Fibroblast of skin of scalp (primary cell): ENCODE data around the gene PHACTR4.
"Not testable (repeated sequence)": the region's sequence is repeated elsewhere in the genome, so short reads cannot be mapped to it uniquely, and the experiment has no call there.

Source experiments
- DNase-seq: peaks from one replicate; pipeline ENCODE4 v3.0.0-alpha.2; 2013

The PHACTR4 gene

DNA sequence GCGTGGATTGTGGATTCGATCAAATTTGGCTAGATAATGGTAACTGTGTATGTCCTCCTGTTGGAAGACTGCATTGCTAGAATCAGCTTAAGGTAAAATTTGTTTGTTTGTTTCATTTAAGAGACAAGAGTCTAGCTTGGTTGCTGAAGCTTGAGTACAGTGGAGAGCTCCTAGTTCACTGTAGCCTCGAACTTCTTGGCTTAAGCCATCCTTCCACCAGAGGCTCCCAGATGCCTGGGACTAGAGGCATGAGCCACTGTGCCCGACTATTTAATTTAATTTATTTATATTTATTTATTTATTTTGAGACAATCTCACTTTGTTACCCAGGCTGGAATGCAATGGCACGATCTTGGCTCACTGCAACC is 1.5 kb downstream of the PHACTR4 start:
- no peak for DNase-seq

DNA sequence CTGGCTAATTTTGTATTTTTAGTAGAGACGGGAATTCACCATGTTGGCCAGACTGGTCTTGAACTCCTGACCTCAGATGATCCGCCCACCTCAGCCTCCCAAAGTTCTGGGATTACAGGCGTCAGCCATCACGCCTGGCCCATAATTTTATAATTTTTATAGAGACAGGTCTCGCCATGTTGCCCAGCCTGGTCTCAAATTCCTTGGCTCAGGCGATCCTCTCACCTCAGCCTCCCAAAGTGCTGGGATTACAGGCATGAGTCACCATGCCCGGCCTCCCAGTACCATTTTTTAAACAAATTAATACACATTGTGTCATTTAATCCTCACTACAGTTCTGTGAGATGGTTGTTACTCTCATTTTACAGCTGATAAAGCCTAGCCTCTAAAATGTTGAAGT is 3.9 kb downstream of the PHACTR4 start:
- not testable (repeated sequence) for DNase-seq

DNA sequence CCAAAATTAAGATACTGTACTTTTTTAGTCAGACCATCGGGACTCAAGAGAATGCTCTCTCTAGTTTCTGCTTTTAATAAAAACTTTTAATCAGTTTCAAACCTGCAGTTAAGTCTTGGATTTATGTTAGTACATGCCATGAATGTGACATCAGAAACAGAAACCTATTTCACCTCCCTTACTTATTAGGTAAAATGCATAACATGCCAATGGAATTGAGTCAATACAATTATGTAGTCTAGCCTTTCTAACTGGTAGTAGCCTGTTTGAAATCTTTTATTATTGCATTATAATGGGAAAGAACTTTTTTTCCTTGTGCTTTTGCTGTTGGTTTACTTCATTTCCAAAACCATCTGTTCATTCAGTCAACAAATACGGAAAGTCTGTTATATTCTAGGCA is 4.8 kb downstream of the PHACTR4 start:
- DNase-seq: peak; percentile 80

DNA sequence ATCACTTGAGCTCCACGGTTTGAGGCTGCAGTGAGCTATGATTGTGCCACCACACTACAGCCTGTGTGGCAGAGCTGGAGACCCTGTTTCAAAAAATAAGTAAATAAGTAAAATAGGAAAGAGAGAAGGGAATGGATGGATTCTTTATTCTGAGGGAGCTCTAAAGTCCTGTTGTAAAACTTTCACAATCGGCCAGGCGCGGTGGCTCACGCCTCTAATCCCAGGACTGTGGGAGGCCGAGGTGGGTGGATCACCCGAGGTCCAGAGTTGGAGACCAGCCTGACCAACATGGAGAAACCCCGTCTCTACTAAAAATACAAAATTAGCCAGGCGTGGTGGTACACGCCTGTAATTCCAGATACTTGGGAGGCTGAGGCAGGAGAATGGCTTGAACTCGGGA is 6.1 kb downstream of the PHACTR4 start:
- DNase-seq: not testable (repeated sequence)

DNA sequence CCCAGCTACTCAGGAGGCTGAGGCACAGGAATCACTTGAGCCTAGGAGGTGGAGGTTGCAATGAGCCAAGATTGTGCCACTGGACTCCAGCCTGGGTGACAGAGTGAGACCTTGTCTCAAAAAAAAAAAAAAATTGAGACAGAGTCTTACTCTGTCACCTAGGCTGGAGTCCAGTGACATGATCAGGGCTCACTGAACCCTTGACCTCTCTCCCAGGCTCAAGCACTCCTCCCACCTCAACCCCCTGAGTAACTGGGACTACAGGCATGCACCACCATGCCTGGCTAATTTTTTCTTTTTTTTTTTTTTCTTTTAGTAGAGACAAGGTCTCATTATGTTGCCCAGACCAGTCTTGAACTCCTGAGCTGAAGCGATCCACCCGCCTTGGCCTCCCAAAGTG is 6.7 kb downstream of the PHACTR4 start:
- DNase-seq: not testable (repeated sequence)

DNA sequence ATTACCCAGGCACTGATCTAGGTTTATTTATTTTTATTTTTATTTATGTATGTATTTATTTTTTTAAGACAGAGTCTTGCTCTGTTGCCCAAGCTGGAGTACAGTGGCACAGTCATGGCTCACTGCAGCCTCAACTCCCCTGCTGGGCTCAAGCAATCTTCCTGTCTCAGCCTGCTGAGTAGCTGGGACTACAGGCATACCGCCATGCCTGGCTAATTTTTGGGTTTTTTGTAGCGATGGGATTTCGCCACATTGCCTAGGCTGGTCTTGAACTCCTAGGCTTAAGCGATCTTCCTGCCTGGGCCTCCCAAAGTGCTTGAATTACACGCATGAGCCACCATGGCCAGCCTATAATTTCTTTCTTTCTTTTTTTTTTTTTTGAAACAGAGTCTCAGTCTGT is 9.4 kb downstream of the PHACTR4 start:
- no peak for DNase-seq

DNA sequence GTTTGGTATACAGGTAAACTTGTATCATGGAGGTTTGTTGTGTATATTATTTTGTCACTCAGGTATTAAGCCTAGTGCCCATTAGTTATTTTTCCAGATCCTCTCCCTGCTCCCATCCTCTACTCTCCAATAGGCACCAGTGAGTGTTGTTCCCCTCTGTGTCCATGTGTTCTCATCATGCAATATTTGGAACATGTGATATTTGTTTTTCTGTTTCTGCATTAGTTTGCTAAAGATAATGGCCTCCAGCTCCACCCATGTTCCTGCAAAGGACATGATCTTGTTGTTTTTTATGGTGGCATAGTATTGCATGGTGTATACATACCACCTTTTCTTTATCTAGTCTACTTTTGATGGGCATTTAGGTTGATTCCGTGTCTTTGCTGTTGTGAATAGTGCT is 10.9 kb downstream of the PHACTR4 start:
- no peak for DNase-seq

DNA sequence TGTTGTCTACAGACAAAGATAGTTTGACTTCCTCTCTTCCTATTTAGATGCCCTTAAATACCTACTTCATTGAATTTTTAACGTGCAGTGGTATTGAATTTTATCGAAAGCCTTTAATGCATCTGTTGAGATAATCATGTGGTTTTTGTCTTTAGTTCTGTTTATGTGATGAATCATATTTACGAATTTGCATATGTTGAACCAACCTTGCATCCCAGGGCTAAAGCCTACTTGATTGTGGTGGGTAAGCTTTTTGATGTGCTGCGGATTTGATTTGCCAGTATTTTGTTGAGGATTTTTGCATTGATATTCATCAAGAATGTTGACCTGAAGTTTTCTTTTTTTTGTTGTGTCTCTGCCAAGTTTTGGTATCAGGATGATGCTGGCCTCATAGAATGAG is 14.2 kb downstream of the PHACTR4 start:
- DNase-seq: not testable (repeated sequence)

DNA sequence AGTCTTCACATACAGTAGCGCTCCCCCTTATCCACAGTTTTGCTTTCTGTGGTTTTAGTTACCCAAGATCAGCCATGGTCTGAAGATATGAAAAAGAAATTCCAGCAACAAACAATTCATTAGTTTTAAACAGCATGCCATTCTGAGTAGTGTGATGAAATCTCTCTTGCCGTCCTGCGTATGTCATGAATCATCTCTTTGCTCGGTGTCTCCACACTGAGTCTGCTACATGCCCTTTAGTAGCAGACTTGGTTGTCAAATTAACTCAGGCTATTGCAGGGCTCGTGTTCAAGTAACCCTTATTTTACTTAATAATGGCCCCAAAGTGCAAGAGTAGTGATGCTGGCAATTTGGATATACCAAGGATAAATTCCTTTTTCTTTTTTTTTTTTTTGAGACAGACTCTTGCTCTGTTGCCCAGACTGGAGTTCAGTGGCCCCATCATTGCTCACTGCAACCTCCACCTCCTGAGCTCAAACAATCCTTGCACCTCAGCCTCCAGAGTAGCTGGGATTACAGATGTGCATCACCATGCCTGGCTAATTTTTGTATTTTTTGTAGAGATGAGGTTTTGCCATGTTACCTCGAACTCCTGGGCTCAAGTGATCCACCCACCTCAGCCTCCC is 22.6 kb downstream of the PHACTR4 start:
- peak; percentile 88 for DNase-seq

DNA sequence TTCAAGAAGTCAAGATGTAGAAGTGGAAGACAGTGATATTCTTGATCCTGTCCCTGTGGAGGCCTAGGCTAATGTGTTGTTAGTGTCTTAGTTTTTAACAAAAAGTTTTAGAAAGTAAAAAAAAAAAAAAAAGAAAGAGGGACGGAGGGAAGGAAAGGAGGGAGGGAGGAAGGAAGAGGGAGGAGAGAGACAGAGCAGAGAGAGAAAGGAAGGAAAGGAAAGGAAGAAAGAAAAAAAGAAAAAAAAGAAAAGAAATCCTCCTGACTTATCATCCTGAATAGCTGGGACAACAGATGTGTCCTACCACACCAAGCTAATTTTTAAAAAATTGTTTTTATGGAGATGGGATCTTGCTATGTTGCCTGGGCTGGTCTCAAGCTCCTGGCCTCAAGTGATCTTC is 24.6 kb downstream of the PHACTR4 start:
- DNase-seq: no peak

DNA sequence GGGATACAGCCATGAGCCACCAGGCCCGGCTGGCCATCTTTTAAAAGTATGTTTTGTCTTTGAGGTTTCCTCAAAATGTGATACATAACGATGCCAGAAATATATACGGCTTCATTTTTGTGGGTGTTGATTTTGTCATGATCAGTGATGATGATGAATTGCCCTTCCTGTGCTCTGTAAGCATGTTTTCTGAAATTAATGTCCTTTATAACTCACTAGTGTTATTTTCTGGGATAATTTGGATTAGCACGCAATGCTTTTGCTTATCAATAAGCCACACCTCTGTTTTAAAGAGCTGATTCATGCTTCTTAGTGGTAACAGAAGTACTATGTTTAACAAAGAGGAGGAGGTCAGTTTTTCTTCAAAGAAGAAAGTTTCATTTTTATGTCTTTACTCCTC is 25.6 kb downstream of the PHACTR4 start:
- DNase-seq: peak; percentile 45

DNA sequence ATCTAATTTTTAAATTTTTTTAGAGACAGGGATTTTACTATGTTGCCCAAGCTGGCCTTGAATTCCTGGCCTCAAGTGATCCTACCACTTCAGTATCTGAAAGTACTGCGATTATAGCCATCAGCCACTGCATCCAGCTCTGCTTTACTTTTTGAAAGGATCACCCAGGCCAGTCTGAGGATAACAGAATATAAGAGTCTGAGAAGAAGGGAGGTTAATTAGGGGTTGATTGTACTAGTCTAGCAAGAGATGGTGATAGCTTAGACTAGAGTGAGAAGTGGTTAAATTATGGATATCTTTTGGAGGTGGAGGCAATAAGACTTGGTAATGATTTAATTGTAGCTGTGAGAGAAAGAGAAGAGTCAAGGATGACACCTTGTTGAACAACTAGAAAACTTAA is 32.2 kb downstream of the PHACTR4 start:
- no peak for DNase-seq

DNA sequence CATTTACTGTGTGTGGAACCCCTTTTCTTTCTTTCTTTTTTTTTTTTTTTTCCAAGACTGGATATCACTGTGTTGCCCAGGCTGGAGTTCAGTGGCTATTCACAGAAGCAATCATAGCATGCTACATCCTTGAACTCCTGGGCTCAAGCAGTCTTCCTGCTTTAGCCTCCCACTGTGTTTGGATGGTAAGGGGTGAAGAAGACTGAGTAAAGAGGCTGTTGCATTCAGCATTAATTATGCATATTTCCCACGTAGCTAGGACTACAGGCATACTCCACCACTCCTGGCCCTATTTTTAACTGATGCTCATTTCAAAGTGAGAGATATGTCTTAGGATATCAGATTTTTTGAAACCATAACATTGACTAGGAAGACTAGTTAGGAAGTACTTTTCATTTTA is 39.5 kb downstream of the PHACTR4 start:
- DNase-seq: no peak

DNA sequence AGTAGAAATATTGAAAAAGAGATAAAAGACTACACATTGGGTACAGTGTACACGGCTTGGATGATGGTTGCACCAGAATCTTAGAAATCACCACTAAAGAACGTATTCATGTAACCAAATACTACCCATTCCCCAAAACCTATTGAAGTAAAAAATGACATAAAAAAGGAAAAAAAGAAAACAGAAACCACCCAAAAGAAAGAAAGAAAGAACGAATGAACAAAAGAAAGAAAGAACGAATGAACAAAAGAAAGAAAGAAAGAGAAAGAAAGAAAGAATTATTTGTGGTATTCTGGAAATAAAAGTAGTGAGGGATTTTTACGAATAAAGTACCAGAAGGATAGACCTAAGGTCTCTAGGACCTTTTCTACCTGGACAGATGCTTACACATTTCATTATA is 42.1 kb downstream of the PHACTR4 start:
- DNase-seq: no peak

DNA sequence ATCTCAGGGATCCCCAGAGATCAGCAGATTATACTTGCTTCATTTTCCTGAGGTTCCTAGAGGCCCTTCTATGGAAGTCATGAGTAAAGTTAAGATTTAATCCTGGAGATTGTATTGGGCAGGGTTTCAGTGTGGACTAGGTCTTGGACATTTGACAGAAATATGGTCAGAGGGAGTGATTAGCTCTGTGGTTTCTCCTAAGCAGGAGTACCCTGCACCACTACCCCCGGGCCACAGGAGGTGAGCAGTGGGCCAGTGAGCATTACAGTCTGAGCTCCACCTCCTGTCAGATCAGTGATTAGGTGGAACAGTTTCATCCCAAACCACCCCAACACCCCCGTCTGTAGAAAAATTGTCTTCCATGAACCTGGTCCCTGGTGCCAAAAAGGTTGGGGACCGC is 43.2 kb downstream of the PHACTR4 start:
- no peak for DNase-seq

DNA sequence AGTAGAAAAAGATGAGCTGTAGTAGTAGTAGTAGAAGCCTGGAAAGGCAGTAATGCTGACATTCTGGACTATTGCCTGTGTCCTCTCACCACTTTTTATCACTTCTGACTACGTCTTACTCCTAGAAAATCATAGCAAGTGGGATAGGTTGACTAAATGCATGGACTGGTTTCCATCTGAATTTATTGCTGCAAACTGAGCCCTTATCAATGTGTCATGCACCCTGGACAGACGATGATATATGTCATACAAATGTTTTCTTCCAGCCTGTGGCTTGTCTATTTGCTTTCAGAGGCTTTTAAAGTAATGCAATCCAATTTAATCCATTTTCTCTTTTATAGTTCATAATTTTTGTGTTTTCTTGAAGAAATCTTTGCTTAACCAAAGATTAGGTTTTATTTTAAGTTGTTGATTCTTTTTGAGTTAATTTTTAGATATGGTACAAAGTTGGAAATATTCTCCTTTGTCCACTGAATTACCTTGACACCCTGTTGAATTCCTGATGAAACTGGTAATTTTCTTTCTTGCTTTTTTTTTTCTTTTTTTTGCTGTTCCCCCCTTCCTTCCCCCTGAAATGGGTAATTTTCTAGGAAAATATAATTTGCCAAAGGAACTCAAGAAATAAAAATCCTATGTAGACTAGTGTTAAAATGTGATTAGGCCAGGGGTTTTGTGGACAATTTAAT is 47.1 kb downstream of the PHACTR4 start:
- no peak for DNase-seq

DNA sequence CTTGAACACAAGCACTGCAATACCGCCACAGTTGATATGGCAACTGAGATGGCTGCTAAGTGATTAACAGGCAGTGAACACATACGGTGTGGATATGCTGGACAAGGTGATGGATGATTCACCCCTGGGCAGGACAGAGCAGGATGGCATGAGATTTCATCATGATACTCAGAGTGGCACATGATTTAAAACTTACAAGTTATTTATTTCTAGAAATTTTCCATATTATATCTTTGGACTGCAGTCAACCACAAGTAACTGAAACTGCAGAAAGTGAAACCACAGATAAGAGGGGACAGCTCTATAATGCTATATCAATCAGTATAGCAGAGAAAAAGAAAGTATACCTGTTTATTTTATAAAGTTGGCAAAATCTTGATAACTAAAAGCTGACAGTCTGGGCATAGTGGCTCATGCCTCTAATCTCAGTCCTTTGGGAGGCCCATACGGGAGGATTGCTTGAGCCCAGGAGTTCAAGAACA is 47.9 kb downstream of the PHACTR4 start:
- DNase-seq: peak; percentile 84

DNA sequence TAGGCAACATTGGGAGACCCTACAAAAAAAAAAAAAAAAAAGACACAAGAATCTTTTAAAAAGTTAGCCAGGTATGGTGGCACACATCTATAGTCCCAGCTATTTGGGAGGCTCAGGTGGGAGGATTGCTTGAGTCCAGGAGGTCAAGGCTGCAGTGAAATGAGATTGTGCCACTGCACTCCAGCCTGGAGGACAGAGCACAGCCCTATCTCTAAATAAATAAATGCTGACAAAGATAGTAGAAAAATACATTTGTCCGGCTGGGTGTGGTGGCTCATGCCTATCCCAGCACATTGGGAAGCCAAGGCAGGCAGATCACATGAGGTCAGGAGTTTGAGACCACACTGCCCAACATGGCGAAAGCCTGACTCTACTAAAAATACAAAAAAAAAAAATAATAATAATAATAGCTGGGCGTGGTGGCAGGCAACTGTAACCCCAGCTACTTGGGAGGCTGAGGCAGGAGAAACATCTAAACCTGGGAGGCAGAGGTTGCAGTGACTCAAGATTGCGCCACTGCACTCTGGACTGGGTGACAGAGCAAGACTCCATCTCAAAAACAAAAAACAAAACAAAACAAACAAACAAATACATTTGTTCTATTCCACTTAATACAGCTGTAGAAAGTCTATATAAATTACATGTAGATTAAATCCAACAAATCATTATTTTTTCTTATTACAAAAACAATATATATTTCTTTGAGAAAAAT is 48.5 kb downstream of the PHACTR4 start:
- no peak for DNase-seq

DNA sequence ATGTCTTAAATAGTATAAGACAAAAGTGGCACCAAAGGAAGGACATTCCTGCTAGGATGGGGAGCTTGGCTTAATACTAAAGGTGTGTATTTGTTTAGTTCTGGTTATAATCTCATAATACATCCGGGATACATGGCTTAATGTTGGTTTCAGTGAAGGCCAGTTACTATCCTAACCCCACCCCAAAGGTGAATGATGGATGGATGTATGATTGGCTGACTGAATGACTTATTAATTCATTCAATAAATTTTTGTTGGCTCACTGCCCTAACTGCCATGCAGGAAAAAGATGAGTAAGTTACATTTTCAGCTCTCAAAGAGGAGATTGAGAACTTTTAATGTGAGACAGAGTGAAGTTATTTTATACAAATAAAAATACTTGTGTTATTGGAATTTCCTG is 52.2 kb downstream of the PHACTR4 start:
- DNase-seq: peak; percentile 48

DNA sequence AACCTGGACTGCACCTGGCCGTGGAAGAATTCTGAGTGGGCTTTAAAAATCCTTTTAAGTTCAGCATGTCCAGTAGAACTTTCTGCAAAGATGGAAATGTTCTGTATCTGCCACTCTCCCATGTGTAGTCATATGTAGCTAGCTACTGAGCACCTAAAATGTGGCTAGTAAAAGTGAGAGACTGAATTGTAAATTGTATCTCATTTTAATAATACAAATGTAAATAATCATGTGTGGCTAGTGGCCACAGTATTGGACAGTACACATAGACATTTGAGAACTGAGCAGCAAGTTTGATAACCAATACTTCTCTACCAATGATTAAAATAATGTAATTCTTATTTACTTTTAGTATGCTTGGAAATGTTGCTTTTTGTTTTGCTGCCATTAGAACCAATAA is 57.3 kb downstream of the PHACTR4 start:
- DNase-seq: no peak

DNA sequence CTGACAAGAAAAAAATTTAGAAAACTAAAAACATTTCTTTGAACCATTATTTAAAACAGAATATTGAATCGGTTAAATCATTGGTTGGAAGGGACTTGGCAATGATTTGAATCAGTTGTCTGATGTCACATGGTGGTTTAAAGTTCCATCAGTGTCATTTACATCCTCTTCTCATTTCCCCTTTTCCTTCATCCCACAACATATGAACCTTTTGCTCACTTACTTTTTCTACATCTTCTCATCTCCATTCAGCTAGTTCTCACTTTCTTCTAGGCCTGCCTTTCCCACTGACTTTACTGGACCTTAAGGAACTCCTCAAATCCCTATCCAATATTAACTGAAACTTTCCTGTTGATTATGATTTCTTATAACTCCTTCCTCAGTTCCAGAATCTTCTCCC is 58.5 kb downstream of the PHACTR4 start:
- no peak for DNase-seq

DNA sequence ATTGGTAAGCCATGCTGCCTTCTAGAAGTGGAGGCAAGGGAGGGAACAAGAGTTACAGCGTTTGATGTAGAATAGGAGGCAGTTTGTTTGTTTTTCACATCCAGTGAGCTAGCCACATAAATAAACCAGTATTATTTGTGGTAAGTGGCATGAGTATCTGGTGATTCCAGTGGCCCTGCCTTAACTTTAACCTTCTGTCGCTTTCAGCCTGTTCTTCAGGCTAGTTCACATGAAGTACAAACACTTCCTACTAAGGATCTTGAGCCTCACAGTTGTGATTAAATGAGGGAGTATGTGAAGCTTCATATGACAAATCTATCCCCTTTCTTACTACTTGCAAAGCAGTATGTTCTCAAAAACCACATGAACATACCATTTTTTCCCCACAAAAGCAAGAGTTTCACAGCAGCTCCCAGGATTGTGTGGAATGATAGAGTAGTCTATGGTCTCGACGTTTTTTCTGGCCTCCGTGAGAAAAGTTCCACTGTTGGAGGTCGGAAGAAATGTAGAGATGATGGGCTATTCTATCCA is 59.5 kb downstream of the PHACTR4 start:
- DNase-seq: peak; percentile 45

DNA sequence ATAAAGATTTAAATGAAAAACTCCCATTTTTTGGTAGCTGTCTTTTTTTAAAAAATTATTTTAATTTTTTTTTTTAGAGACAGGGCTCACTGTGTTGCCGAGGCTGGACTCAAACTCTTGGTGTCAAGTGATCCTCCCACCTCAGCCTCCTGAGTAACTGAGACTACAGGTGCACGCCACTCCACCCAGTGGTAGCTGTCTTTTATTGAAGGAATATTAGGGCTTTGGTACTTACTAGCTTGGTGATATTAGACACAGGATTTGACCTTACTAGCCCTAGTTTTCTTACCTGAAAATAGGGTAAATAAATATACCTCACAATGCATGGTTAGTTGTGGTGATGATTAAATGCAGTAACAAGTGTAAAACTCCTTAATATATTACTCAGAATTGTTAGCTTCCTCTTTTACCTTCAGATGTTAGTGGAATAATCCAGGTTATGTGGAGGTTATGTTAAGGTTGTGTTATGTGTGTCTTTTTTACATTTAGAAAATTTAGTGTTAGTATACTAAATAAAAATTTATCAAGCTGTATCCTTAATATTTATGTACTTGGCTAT is 66.8 kb downstream of the PHACTR4 start:
- no peak for DNase-seq
